Measurements from ENCODE around the gene STK11. TPM values are rescaled to one million over a fixed set of nuclear protein-coding genes. Genes with fewer than 3 reads are reported as not detected.

Gene STK11
- polyA plus RNA-seq, 1 of the 3 experiments (the other 2 are of a cell fraction): 55.5 TPM

- WGBS (ENCODE audit: low lambda C conversion rate): 98% methylated on average over 95 of the region's 100 CpGs
- CTCF ChIA-PET: interaction anchor here (1.0 to 2.3 kb wide), 3 partner anchors 12 to 39 kb away, joined by 3 to 5 read pairs (median 4); no protein-coding TSS in a partner anchor
Observed at GRCh38 chr19:1228161-1228957, 22.8 kb downstream of the STK11 start.

GRCh38 chr19:1229056-1229923, 23.7 kb downstream of the STK11 start:
- Histone ChIP-seq H3K4me2 (no peak overlapping the region), H3K4me3 (ENCODE audit: low read depth in 2 of 2, low read length in 1 of 2) (no peak overlapping the region), H3K9ac (no peak overlapping the region), H3K9me2 (no peaks in the 10 kb centered on the region), H4K20me1 (ENCODE audit: insufficient read depth) (peaks cover 17% of the 10 kb centered on the region), H3K4me1 (ENCODE audit: control insufficient read depth in 1 of 2, insufficient read depth in 2 of 2, low read depth in 1 of 2, low read length in 1 of 2) (no peaks in the 10 kb centered on the region), H3K9me3 (no peaks in the 10 kb centered on the region), H3K27ac (ENCODE audit: low read depth in 2 of 2, low read length in 1 of 2) (no peak overlapping the region), H3F3A (replicated peaks; ENCODE audit: insufficient read depth) (peaks cover 14% of the 10 kb centered on the region), H3K27me3 (ENCODE audit: insufficient read depth) (no peaks in the 10 kb centered on the region), H2AFZ (ENCODE audit: low read depth) (no peak overlapping the region), H3K79me2 (ENCODE audit: insufficient read depth) (no peaks in the 10 kb centered on the region), H3K36me3 (replicated peaks in 1 of 2; ENCODE audit: control insufficient read depth in 1 of 2, insufficient read depth in 2 of 2, low read length in 1 of 2) (peaks cover 0 to 54% of the 10 kb centered on the region in 2 experiments)
- DNase-seq: no peak
- 98% methylated on average over 111 of the region's 158 CpGs for WGBS (ENCODE audit: low lambda C conversion rate)
- no peak for TF ChIP-seq ELF1 (IDR thresholded peaks at IDR 0.05)
- no peak for TF ChIP-seq RAD21 (IDR thresholded peaks at IDR 0.05; ENCODE audit: low read length)
- TF ChIP-seq, protein P1, sequence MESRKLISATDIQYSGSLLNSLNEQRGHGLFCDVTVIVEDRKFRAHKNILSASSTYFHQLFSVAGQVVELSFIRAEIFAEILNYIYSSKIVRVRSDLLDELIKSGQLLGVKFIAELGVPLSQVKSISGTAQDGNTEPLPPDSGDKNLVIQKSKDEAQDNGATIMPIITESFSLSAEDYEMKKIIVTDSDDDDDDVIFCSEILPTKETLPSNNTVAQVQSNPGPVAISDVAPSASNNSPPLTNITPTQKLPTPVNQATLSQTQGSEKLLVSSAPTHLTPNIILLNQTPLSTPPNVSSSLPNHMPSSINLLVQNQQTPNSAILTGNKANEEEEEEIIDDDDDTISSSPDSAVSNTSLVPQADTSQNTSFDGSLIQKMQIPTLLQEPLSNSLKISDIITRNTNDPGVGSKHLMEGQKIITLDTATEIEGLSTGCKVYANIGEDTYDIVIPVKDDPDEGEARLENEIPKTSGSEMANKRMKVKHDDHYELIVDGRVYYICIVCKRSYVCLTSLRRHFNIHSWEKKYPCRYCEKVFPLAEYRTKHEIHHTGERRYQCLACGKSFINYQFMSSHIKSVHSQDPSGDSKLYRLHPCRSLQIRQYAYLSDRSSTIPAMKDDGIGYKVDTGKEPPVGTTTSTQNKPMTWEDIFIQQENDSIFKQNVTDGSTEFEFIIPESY (IDR thresholded peaks at IDR 0.05; ENCODE audit: borderline replicate concordance, low read depth): no peak
- TF ChIP-seq NFIC (IDR thresholded peaks at IDR 0.05; ENCODE audit: borderline replicate concordance): no peak
- no peak for TF ChIP-seq EZH2phosphoT487 (IDR thresholded peaks at IDR 0.05; ENCODE audit: borderline replicate concordance, low read depth)
- TF ChIP-seq MXI1 (IDR thresholded peaks at IDR 0.05; ENCODE audit: low read depth, low read length): no peak
- TF ChIP-seq USF1 (IDR thresholded peaks at IDR 0.05; ENCODE audit: borderline replicate concordance, low read depth): no peak
- no peak for TF ChIP-seq FOXM1 (IDR thresholded peaks at IDR 0.05; ENCODE audit: low read depth)
- no peak for TF ChIP-seq RFX5 (IDR thresholded peaks at IDR 0.05; ENCODE audit: low read length)
- no peak for TF ChIP-seq SMC3 (IDR thresholded peaks at IDR 0.05; ENCODE audit: low read depth, low read length)
- TF ChIP-seq GABPA (IDR thresholded peaks at IDR 0.05; ENCODE audit: low read depth): no peak
- TF ChIP-seq, protein P2, sequence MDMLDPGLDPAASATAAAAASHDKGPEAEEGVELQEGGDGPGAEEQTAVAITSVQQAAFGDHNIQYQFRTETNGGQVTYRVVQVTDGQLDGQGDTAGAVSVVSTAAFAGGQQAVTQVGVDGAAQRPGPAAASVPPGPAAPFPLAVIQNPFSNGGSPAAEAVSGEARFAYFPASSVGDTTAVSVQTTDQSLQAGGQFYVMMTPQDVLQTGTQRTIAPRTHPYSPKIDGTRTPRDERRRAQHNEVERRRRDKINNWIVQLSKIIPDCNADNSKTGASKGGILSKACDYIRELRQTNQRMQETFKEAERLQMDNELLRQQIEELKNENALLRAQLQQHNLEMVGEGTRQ (IDR thresholded peaks at IDR 0.05; ENCODE audit: borderline replicate concordance, low read depth, low read length): no peak
- TF ChIP-seq EP300 (IDR thresholded peaks at IDR 0.05; ENCODE audit: borderline replicate concordance in 1 of 2, low read depth in 1 of 2, low read length in 1 of 2): no peak
- no peak for TF ChIP-seq SIN3A (IDR thresholded peaks at IDR 0.05; ENCODE audit: borderline replicate concordance, low read depth, low read length)
- no peak for TF ChIP-seq TCF12 (IDR thresholded peaks at IDR 0.05)
- no peak for TF ChIP-seq POLR2AphosphoS5 (IDR thresholded peaks at IDR 0.05; ENCODE audit: low read depth, low read length)
- no peak for TF ChIP-seq JUND (IDR thresholded peaks at IDR 0.05)
- no peak for TF ChIP-seq RCOR1 (IDR thresholded peaks at IDR 0.05; ENCODE audit: low read length)
- TF ChIP-seq RXRA (IDR thresholded peaks at IDR 0.05; ENCODE audit: borderline replicate concordance, low read depth): no peak
- ChIA-PET POLR2A (interaction anchor here (1.1 kb wide), 1 partner anchor 41 kb away, joined by 3 read pairs; no protein-coding TSS in a partner anchor), CTCF (interaction anchor here (1.0 to 2.3 kb wide), 4 partner anchors 11 to 50 kb away, joined by 3 to 5 read pairs (median 4); no protein-coding TSS in a partner anchor)

More at GRCh38 chr19:1228161-1228957, 22.8 kb downstream of the STK11 start:
- Histone ChIP-seq H3K4me1 (ENCODE audit: control insufficient read depth in 1 of 2, insufficient read depth in 2 of 2, low read depth in 1 of 2, low read length in 1 of 2) (no peaks in the 10 kb centered on the region; a peak in 1 of 4 replicates), H3F3A (replicated peaks; ENCODE audit: insufficient read depth) (peaks cover 7% of the 10 kb centered on the region), H3K9me2 (no peaks in the 10 kb centered on the region), H3K27ac (ENCODE audit: low read depth in 2 of 2, low read length in 1 of 2) (no peak overlapping the region), H3K9me3 (no peaks in the 10 kb centered on the region), H3K36me3 (replicated peaks in 1 of 2; ENCODE audit: control insufficient read depth in 1 of 2, insufficient read depth in 2 of 2, low read length in 1 of 2) (peaks cover 0 to 51% of the 10 kb centered on the region in 2 experiments), H3K4me2 (no peak overlapping the region), H2AFZ (ENCODE audit: low read depth) (no peak overlapping the region), H3K27me3 (ENCODE audit: insufficient read depth) (no peaks in the 10 kb centered on the region), H4K20me1 (ENCODE audit: insufficient read depth) (peaks cover 19% of the 10 kb centered on the region), H3K79me2 (ENCODE audit: insufficient read depth) (no peaks in the 10 kb centered on the region), H3K4me3 (ENCODE audit: low read depth in 2 of 2, low read length in 1 of 2) (no peak overlapping the region), H3K9ac (no peak overlapping the region)
- no peak for TF ChIP-seq NRF1 (IDR thresholded peaks at IDR 0.05; ENCODE audit: low read depth, low read length)
- no peak for DNase-seq
- POLR2A ChIA-PET: interaction anchor here (1.1 kb wide), 1 partner anchor 41 kb away, joined by 3 read pairs; no protein-coding TSS in a partner anchor

All from SK-N-SH (cell line).